Neural progenitor cell (in vitro differentiated cells): Measurements from ENCODE around the gene IRF8. TPM values are rescaled to one million over a fixed set of nuclear protein-coding genes. Genes with fewer than 3 reads are reported as not detected.
A peak's percentile ranks its signal among the peaks of the same experiment; 100 is the strongest.

Experiments used
- DNase-seq: peaks from one replicate; pipeline ENCODE4 v3.0.0-alpha.2; 2016; ENCODE audit warnings: low spot score
- H2AFZ ChIP-seq: fragments of 200-600 bp; sonication (generic); replicated peaks from 2 replicates; pipeline ENCODE4 v1.6.1; 2016; ENCODE audit warnings: antibody characterized with exemption
- H3F3A ChIP-seq: fragments of 200-600 bp; sonication (generic); 2 replicates; pipeline ENCODE4 v1.6.1; 2016; ENCODE audit warnings: antibody characterized with exemption, low read depth
- H3K27ac ChIP-seq: fragments of 200-600 bp; sonication (generic); 2 replicates; pipeline ENCODE4 v1.5.1; 2016; ENCODE audit warnings: mild to moderate bottlenecking
- H3K27me3 ChIP-seq: fragments of 200-600 bp; sonication (generic); 2 replicates; pipeline ENCODE4 v1.6.1; 2016; ENCODE audit warnings: mild to moderate bottlenecking, moderate library complexity
- H3K36me3 ChIP-seq: fragments of 200-600 bp; sonication (generic); 2 replicates; pipeline ENCODE4 v1.5.1; 2016
- H3K4me1 ChIP-seq: fragments of 200-600 bp; sonication (generic); 2 replicates; pipeline ENCODE4 v1.6.1; 2016; ENCODE audit warnings: mixed run types
- H3K4me2 ChIP-seq: fragments of 200-600 bp; sonication (generic); 2 replicates; pipeline ENCODE4 v1.6.1; 2016
- H3K4me3 ChIP-seq: fragments of 200-600 bp; sonication (generic); 2 replicates; pipeline ENCODE4 v1.5.1; 2016
- H3K79me2 ChIP-seq: fragments of 200-600 bp; sonication (generic); 2 replicates; pipeline ENCODE4 v1.6.1; 2016; ENCODE audit warnings: low read depth
- H3K9ac ChIP-seq: fragments of 200-600 bp; sonication (generic); 2 replicates; pipeline ENCODE4 v1.6.1; 2016
- H3K9me3 ChIP-seq: fragments of 200-600 bp; sonication (generic); 2 replicates; pipeline ENCODE4 v1.5.1; 2016; ENCODE audit warnings: low read depth
- H4K20me1 ChIP-seq: fragments of 200-600 bp; sonication (generic); 2 replicates; pipeline ENCODE4 v1.6.1; 2016; ENCODE audit warnings: low read depth
- H3K27ac Mint-ChIP-seq: 3 replicates; pipeline ENCODE4 v1.8.0; 2021; ENCODE audit warnings: mixed read lengths
- H3K27me3 Mint-ChIP-seq: 2 replicates; pipeline ENCODE4 v1.8.0; 2022; ENCODE audit warnings: low read depth, mild to moderate bottlenecking, inconsistent platforms, moderate library complexity, mixed read lengths; ENCODE audit not compliant: insufficient read depth
- H3K36me3 Mint-ChIP-seq: 3 replicates; pipeline ENCODE4 v1.8.0; 2021; ENCODE audit warnings: mixed read lengths
- H3K4me1 Mint-ChIP-seq: 3 replicates; pipeline ENCODE4 v1.8.0; 2021; ENCODE audit warnings: mixed read lengths
- H3K4me3 Mint-ChIP-seq: 3 replicates; pipeline ENCODE4 v1.8.0; 2021; ENCODE audit warnings: mild to moderate bottlenecking, moderate library complexity, mixed read lengths
- H3K9me3 Mint-ChIP-seq: 3 replicates; pipeline ENCODE4 v1.8.0; 2020; ENCODE audit warnings: mixed read lengths
- EZH2 ChIP-seq: fragments of 200-600 bp; sonication (generic); IDR thresholded peaks from 2 replicates; pipeline ENCODE4 v1.6.1; 2017; ENCODE audit warnings: antibody characterized with exemption, mild to moderate bottlenecking, moderate library complexity
- EZH2phosphoT487 ChIP-seq: fragments of 200-600 bp; sonication (generic); IDR thresholded peaks from 2 replicates; pipeline ENCODE4 v1.6.1; 2017; ENCODE audit warnings: antibody characterized with exemption
- total RNA-seq: library from RNA; depleted of rRNA; stranded (reverse); fragments of >200 nt; gene quantifications from 2 replicates; pipeline ENCODE4 v1.2.3, GENCODE V29; 2015; ENCODE audit warnings: low replicate concordance
- TF ChIP-seq, protein P1 (sequence below): fragments of 200-600 bp; sonication (generic); IDR thresholded peaks from 2 replicates; pipeline ENCODE4 v1.5.1; 2017; ENCODE audit warnings: antibody characterized with exemption, mild to moderate bottlenecking

IRF8 gene
- total RNA-seq, 1 donor from 2014 or later = 1.2 TPM

DNA sequence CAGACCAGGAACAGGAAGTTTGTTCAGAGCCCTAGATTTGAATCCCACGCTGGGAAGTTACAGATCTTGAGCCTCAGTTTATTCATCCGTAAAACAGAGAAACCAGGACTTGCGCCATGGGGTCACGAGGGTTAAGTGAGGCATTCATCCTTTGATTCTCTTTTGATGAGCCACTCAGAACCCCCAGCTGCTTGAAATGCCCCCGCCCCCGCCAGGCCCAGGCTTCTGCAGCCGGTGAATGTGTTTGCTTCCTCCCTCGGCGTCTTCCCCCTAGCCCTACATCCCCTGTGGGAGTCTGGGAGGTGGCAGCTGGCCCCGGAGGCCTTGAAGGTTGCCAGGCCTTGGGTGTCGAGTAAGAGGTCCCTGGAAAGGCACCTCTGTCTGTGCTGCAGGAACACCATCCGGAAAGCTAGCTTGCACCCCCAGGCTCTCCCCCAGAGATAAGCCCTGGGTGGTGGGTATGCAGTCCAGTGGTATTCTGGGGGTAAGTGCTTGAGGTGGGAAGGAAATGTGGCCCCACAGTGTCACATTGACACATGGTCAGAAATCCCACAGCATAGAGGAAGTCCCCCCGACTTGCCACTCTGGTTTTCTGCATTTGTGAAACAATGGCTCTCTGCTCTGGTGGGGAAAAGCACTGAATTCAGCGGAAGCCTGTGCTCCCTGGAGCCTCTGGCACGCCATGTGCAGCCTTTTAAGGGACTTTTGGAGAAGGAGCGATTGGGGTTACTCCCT, 14.9 kb downstream of the IRF8 start:
- Histone ChIP-seq H3K9ac (no peak overlapping the region), H3K4me1 (peaks cover 22% of the 10 kb centered on the region), H3K27ac (no peak overlapping the region), H3K9me3 (no peaks in the 10 kb centered on the region), H4K20me1 (no peaks in the 10 kb centered on the region), H3F3A (peaks cover 5% of the 10 kb centered on the region), H3K4me2 (peak overlapping the region; percentile 49), H3K79me2 (no peaks in the 10 kb centered on the region), H2AFZ (no peak overlapping the region), H3K36me3 (no peaks in the 10 kb centered on the region), H3K27me3 (no peaks in the 10 kb centered on the region), H3K4me3 (no peak overlapping the region)
- TF ChIP-seq EZH2phosphoT487 = no peak
- H3K36me3 Mint-ChIP-seq = no peaks in the 10 kb centered on the region
- H3K4me3 Mint-ChIP-seq = peak overlapping the region; percentile 57
- H3K27ac Mint-ChIP-seq = peak overlapping the region; percentile 66
- peaks cover 1% of the 10 kb centered on the region for H3K9me3 Mint-ChIP-seq
- peak; percentile 52 for DNase-seq
- H3K4me1 Mint-ChIP-seq = peaks cover 39% of the 10 kb centered on the region
- peaks cover 15% of the 10 kb centered on the region for H3K27me3 Mint-ChIP-seq

DNA sequence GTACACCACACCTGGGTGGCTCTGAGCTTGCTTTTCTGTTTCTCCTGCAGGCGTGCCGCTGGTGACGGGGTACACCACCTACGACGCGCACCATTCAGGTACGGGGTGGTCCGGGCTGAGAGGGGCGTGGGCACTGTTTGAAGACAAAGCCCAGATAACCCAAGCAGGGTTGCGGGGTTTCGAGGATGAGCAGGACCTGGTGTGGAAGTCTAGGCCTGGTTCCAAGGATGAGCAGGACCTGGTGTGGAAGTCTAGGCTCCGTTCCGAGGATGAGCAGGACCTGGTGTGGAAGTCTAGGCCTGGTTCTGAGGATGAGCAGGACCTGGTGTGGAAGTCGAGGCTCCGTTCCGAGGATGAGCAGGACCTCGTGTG, 15.4 kb downstream of the IRF8 start:
- DNase-seq = no peak
- Histone ChIP-seq H3K4me2 (no peak overlapping the region), H3K9me3 (no peaks in the 10 kb centered on the region), H3K9ac (no peak overlapping the region), H3K36me3 (no peaks in the 10 kb centered on the region), H4K20me1 (no peaks in the 10 kb centered on the region), H3K79me2 (no peaks in the 10 kb centered on the region), H3K27ac (no peak overlapping the region), H3K27me3 (no peaks in the 10 kb centered on the region), H3K4me1 (peaks cover 22% of the 10 kb centered on the region), H2AFZ (no peak overlapping the region), H3K4me3 (no peak overlapping the region), H3F3A (peaks cover 5% of the 10 kb centered on the region)
- H3K4me3 Mint-ChIP-seq = peak overlapping the region; percentile 24
- peaks cover 39% of the 10 kb centered on the region for H3K4me1 Mint-ChIP-seq
- no peak for TF ChIP-seq EZH2phosphoT487
- no peak for TF ChIP-seq EZH2
- TF ChIP-seq, protein P1, sequence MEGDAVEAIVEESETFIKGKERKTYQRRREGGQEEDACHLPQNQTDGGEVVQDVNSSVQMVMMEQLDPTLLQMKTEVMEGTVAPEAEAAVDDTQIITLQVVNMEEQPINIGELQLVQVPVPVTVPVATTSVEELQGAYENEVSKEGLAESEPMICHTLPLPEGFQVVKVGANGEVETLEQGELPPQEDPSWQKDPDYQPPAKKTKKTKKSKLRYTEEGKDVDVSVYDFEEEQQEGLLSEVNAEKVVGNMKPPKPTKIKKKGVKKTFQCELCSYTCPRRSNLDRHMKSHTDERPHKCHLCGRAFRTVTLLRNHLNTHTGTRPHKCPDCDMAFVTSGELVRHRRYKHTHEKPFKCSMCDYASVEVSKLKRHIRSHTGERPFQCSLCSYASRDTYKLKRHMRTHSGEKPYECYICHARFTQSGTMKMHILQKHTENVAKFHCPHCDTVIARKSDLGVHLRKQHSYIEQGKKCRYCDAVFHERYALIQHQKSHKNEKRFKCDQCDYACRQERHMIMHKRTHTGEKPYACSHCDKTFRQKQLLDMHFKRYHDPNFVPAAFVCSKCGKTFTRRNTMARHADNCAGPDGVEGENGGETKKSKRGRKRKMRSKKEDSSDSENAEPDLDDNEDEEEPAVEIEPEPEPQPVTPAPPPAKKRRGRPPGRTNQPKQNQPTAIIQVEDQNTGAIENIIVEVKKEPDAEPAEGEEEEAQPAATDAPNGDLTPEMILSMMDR = no peak
- no peaks in the 10 kb centered on the region for H3K36me3 Mint-ChIP-seq
- H3K9me3 Mint-ChIP-seq = no peaks in the 10 kb centered on the region
- peak overlapping the region; percentile 66 for H3K27ac Mint-ChIP-seq
- peaks cover 14% of the 10 kb centered on the region for H3K27me3 Mint-ChIP-seq

DNA sequence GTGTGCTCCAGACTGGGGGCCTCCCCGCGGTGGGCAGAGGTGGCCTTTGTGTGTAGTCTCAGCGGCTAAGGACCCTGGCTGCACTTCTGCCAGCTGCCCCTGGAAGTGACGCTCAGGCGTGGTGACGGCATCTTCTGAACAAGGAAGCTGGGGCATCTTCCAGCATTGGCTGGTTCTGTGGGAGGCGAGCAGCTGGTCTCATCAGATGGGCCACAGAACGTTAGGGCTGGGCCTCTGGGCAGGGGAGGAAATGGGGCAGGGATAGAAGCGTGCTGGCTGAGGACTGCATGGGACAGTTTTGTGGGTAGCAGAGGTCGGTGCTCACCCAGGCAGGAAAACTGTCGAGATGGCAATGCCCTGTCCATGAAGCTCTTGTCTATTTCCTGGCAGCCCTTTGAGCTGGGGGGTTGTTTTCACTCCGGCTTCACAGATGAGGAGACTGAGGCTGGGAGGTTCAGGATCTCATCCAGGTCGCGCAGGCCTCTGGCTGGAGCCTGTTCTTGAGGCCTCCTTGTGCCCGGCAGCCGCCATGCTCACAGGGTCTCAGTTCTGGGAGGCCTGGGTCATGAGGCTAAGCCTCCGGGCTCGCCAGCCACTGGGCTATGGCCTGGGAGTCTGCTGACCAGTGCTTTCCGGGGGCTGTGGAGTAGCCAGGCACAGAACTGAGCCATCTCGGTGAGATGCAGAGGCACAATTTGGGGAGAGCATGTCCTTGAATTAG, 16.3 kb downstream of the IRF8 start:
- TF ChIP-seq EZH2phosphoT487 (no peak), EZH2 (no peak)
- TF ChIP-seq, protein P1 = no peak

More for the DNA sequence above, 16.3 kb downstream of the IRF8 start:
- DNase-seq = no peak
- peaks cover 22% of the 10 kb centered on the region for H3K4me1 ChIP-seq
- H2AFZ ChIP-seq = no peak overlapping the region
- no peak overlapping the region for H3K4me2 ChIP-seq
- peaks cover 16% of the 10 kb centered on the region for H3K27me3 Mint-ChIP-seq
- peaks cover 5% of the 10 kb centered on the region for H3F3A ChIP-seq
- no peaks in the 10 kb centered on the region for H4K20me1 ChIP-seq
- H3K36me3 ChIP-seq = no peaks in the 10 kb centered on the region
- H3K4me1 Mint-ChIP-seq = peaks cover 39% of the 10 kb centered on the region
- H3K9me3 ChIP-seq = no peaks in the 10 kb centered on the region
- H3K27me3 ChIP-seq = no peaks in the 10 kb centered on the region
- H3K9ac ChIP-seq = no peak overlapping the region
- no peak overlapping the region for H3K27ac ChIP-seq
- no peaks in the 10 kb centered on the region for H3K79me2 ChIP-seq
- H3K36me3 Mint-ChIP-seq = no peaks in the 10 kb centered on the region
- no peak overlapping the region for H3K27ac Mint-ChIP-seq
- no peaks in the 10 kb centered on the region for H3K9me3 Mint-ChIP-seq
- no peak overlapping the region for H3K4me3 Mint-ChIP-seq
- no peak overlapping the region for H3K4me3 ChIP-seq
